HG03469 (cell line): Measurements from ENCODE around the gene LRRK1.

Experiments
- ATAC-seq: cut with Tn5 transposase; IDR thresholded peaks from one replicate; pipeline ENCODE4 v1.9.1; 2021; ENCODE audit warnings: mild to moderate bottlenecking, moderate library complexity, moderate number of reproducible peaks; ENCODE audit not compliant: unreplicated experiment

The LRRK1 gene

GRCh38 chr15:101001796-101002195 lies 82.6 kb downstream of the LRRK1 start:
- ATAC-seq: no peak

- ATAC-seq: no peak
These were observed 83.9 kb downstream of the LRRK1 start for GRCh38 chr15:101003081-101003480.

- no peak for ATAC-seq
These were observed 84.5 kb downstream of the LRRK1 start for GRCh38 chr15:101003706-101004105.

- ATAC-seq: no peak
These were observed 85.3 kb downstream of the LRRK1 start for GRCh38 chr15:101004500-101004899.

GRCh38 chr15:101004986-101005747 lies 86.0 kb downstream of the LRRK1 start:
- no peak for ATAC-seq

- no peak for ATAC-seq
These were observed 88.0 kb downstream of the LRRK1 start for GRCh38 chr15:101006931-101007691.

- peak; percentile 76 for ATAC-seq
These were observed 89.3 kb downstream of the LRRK1 start for GRCh38 chr15:101008158-101009139.

GRCh38 chr15:101009176-101009575 lies 90.0 kb downstream of the LRRK1 start:
- no peak for ATAC-seq

- no peak for ATAC-seq
These were observed 91.6 kb downstream of the LRRK1 start for GRCh38 chr15:101010781-101011180.

GRCh38 chr15:101012326-101013200 lies 93.4 kb downstream of the LRRK1 start:
- ATAC-seq: no peak

GRCh38 chr15:101013201-101013550 lies 94.0 kb downstream of the LRRK1 start:
- no peak for ATAC-seq

- no peak for ATAC-seq
These were observed 94.9 kb downstream of the LRRK1 start for GRCh38 chr15:101013769-101014675.

GRCh38 chr15:101014921-101015841 lies 96.0 kb downstream of the LRRK1 start:
- ATAC-seq: no peak

GRCh38 chr15:101016581-101016980 lies 97.4 kb downstream of the LRRK1 start:
- ATAC-seq: no peak

- no peak for ATAC-seq
These were observed 98.1 kb downstream of the LRRK1 start for GRCh38 chr15:101017093-101017754.

GRCh38 chr15:101018016-101018415 lies 98.9 kb downstream of the LRRK1 start:
- no peak for ATAC-seq

GRCh38 chr15:101018450-101018849 lies 99.3 kb downstream of the LRRK1 start:
- ATAC-seq: no peak
